Duodenal mucosa (tissue), 2 donors: ENCODE data around the gene TARBP1.
"Not testable (repeated sequence)": the region's sequence is repeated elsewhere in the genome, so short reads cannot be mapped to it uniquely, and the experiment has no call there.

ENCODE experiments used
- H3K27ac ChIP-seq: one replicate; pipeline ENCODE4 v1.7.0; 2013; ENCODE audit warnings: low read depth, low read length
- H3K27me3 ChIP-seq, 2 donors: one replicate each; pipeline ENCODE4 v1.7.0; 2013; ENCODE audit warnings: low read length in 2 of 2, control low read depth in 1 of 2; ENCODE audit not compliant: insufficient read depth in 2 of 2, control insufficient read depth in 1 of 2
- H3K36me3 ChIP-seq, 2 donors: one replicate each; pipeline ENCODE4 v1.7.0; 2013; ENCODE audit warnings: low read length in 2 of 2, control low read depth in 1 of 2; ENCODE audit not compliant: insufficient read depth in 2 of 2, control insufficient read depth in 1 of 2
- H3K4me1 ChIP-seq, 2 donors: one replicate each; pipeline ENCODE4 v1.7.0; 2013; ENCODE audit warnings: low read length in 2 of 2, control low read depth in 1 of 2; ENCODE audit not compliant: insufficient read depth in 2 of 2, control insufficient read depth in 1 of 2
- H3K4me3 ChIP-seq, 2 donors: one replicate each; pipeline ENCODE4 v1.7.0; 2013; ENCODE audit warnings: low read length in 2 of 2, low read depth in 1 of 2
- H3K9ac ChIP-seq, 2 donors: one replicate each; pipeline ENCODE4 v1.7.0; 2013; ENCODE audit warnings: low read length in 2 of 2, low read depth in 1 of 2
- H3K9me3 ChIP-seq, 2 donors: one replicate each; pipeline ENCODE4 v1.7.0; 2013; ENCODE audit warnings: low read length in 2 of 2, control low read depth in 1 of 2; ENCODE audit not compliant: control insufficient read depth in 1 of 2

TARBP1 gene

DNA sequence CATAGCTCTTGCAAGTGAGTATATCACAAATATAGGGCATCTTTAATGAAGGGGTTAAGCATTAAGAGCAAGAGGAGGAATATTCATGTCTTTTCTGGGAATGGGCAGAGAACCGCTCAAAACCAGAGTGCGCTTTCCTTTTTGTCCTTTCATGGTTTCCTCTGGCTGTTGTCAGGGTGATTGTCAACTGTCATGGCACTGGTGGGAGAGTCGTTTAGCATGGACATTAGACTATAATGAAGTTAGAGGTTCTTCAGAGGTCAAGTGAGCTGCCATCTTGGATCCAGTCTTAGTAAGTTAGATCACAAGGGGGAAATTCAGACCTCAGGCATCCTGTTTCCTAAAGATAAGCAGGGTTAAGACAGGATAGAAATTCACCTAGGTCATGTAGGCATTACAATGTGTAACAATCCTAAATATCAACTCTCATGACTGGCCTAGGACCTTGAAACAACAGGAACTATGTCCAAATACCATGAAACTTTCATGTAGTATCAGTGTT lies 117.8 kb downstream of the TARBP1 start:
- no peaks in the 10 kb centered on the region for H3K9me3 ChIP-seq
- no peaks in the 10 kb centered on the region for H3K27me3 ChIP-seq
- H3K4me1 ChIP-seq, result peaks cover 3 to 4% of the 10 kb centered on the region in 2 donors
- H3K27ac ChIP-seq, result no peak overlapping the region
- H3K36me3 ChIP-seq, result no peaks in the 10 kb centered on the region
- H3K9ac ChIP-seq, result no peak overlapping the region
- H3K4me3 ChIP-seq, result no peak overlapping the region

DNA sequence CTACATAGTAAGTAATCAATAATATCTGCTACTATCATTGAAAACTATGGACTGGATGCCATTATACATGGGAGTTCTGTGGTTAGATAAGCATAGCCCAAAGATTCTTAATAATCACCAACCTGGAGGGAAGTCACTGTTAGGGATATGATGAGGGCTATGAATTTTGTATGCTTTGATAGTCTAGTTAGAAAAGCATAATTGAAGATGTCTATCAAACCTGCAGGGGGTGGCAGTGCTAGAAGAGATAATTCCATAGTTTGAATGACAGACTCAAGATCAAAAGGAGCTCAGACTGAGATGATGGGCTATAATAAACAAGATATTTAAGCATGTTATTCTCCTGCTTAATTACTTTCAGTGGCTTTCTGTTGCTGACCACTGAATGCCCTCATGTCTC lies 121.1 kb downstream of the TARBP1 start:
- no peaks in the 10 kb centered on the region for H3K27me3 ChIP-seq
- no peaks in the 10 kb centered on the region for H3K9me3 ChIP-seq
- H3K4me3 ChIP-seq, result peak overlapping the region in 1 of 2 donors; percentile 18

GRCh38 chr1:234356615-234357269 lies 122.2 kb downstream of the TARBP1 start:
- not testable (repeated sequence) for H3K9me3 ChIP-seq, H3K27me3 ChIP-seq, H3K36me3 ChIP-seq, H3K4me1 ChIP-seq, H3K27ac ChIP-seq
- Histone ChIP-seq H3K4me3 (peak overlapping the region; percentile 57 to 85), H3K9ac (peak overlapping the region; percentile 13 to 63)

More for the DNA sequence above, 121.1 kb downstream of the TARBP1 start:
- H3K4me1 ChIP-seq, result peaks cover 3 to 4% of the 10 kb centered on the region in 2 donors
- no peak overlapping the region for H3K27ac ChIP-seq
- no peak overlapping the region for H3K9ac ChIP-seq
- no peaks in the 10 kb centered on the region for H3K36me3 ChIP-seq

DNA sequence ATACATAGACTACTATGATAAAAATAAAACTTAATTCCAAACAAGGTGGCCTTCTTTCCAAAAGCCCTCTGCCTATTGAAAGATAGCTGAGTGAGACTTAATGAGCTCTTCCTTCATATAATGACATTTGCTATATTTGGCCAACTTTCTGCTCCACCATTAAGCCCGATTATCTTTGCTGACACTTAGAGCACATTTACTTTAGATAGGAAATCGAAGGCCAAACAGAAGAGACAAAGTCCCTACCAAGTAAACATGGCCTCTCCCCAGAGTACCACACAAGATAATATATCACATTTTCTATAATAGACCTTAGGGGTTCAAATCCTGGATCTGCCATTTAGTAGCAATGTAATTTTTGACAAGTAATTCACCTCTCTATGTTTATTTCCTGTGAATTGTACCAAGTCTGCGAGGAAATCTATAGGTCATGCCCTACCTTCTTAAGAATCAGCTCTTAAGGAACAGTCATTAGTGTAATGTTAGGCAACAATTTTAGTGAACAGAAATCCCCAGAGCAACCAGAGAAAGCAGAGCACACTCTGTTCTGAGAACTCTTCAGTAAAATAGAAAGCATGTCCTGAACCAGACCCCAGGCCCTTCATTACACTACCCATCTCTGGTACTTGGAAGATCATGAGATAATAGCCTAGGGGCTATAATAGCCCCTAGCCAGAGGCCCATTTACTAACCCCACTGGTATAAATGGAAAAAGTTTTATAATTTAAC lies 123.0 kb downstream of the TARBP1 start:
- H3K36me3 ChIP-seq, result no peaks in the 10 kb centered on the region
- H3K4me1 ChIP-seq, result peaks cover 3 to 4% of the 10 kb centered on the region in 2 donors
- H3K4me3 ChIP-seq, result peak overlapping the region in 1 of 2 donors; percentile 85
- peak overlapping the region in 1 of 2 donors; percentile 63 for H3K9ac ChIP-seq
- H3K27me3 ChIP-seq, result peaks cover 0 to 8% of the 10 kb centered on the region in 2 donors
- H3K9me3 ChIP-seq, result no peaks in the 10 kb centered on the region
- H3K27ac ChIP-seq, result no peak overlapping the region

DNA sequence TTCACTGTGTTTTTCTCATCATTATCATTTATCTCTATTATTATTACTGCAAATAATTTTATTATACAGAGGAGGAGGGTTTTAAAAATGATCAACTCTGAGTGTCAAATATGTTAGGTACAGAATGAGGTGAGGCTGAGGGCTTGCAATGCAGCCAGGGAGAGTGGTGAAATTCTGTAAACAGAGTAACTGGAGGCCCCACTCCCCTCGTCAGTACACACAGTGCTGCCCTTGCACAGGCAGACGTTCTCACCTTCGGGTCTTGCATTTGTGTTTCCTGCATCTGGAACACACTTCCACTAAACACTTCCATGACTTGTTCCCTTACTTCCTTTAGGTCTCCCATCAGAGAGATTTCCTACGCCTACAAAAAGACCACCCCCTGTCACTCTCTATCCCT lies 130.0 kb downstream of the TARBP1 start:
- Histone ChIP-seq H3K27me3 (peaks cover 6 to 18% of the 10 kb centered on the region in 2 donors), H3K4me3 (no peak overlapping the region), H3K36me3 (no peaks in the 10 kb centered on the region), H3K27ac (no peak overlapping the region), H3K9ac (no peak overlapping the region), H3K9me3 (no peaks in the 10 kb centered on the region), H3K4me1 (no peaks in the 10 kb centered on the region)

GRCh38 chr1:234345237-234345636 lies 133.7 kb downstream of the TARBP1 start:
- Histone ChIP-seq H3K9ac (no peak overlapping the region), H3K4me1 (no peaks in the 10 kb centered on the region), H3K27me3 (peaks cover 6 to 10% of the 10 kb centered on the region in 2 donors), H3K36me3 (no peaks in the 10 kb centered on the region), H3K4me3 (no peak overlapping the region), H3K27ac (no peak overlapping the region), H3K9me3 (no peaks in the 10 kb centered on the region)

GRCh38 chr1:234342774-234343173 lies 136.2 kb downstream of the TARBP1 start:
- H3K27me3 ChIP-seq, result no peaks in the 10 kb centered on the region
- no peak overlapping the region for H3K9ac ChIP-seq
- no peaks in the 10 kb centered on the region for H3K4me1 ChIP-seq
- H3K36me3 ChIP-seq, result no peaks in the 10 kb centered on the region
- no peak overlapping the region for H3K27ac ChIP-seq
- H3K4me3 ChIP-seq, result no peak overlapping the region
- peaks cover 0 to 10% of the 10 kb centered on the region in 2 donors for H3K9me3 ChIP-seq
